Activated CD8-positive, alpha-beta memory T cell treated with anti-CD3 and anti-CD28 coated beads for 24 hours (primary cell): ENCODE measurements around the gene CHAF1B.

Source experiments
- DNase-seq: peaks from one replicate; pipeline ENCODE4 v3.0.0-alpha.2; 2020

CHAF1B gene

DNA sequence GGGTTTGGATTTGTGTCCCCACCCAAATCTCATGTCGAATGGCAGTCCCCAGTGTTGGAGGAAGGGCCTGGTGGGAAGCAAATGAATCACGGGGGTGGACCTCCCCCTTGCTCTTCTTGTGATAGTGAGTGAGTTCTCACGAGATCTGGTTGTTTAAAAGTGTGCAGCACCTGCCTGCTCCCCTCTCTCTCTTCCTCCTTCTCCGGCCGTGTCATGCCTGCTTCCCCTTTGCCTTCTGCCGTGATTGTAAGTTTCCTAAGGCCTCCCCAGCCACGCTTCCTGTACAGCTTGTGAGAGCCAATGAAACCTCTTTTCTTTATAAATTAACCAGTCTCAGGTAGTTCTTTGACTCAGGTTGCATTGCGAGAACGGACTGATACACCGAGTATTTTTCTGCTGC is 78.8 kb downstream of the CHAF1B start:
- no peak for DNase-seq

GRCh38 chr21:36464590-36464989 is 79.4 kb downstream of the CHAF1B start:
- DNase-seq = no peak

- DNase-seq = no peak
Observed at GRCh38 chr21:36465478-36465877, 80.3 kb downstream of the CHAF1B start.

DNA sequence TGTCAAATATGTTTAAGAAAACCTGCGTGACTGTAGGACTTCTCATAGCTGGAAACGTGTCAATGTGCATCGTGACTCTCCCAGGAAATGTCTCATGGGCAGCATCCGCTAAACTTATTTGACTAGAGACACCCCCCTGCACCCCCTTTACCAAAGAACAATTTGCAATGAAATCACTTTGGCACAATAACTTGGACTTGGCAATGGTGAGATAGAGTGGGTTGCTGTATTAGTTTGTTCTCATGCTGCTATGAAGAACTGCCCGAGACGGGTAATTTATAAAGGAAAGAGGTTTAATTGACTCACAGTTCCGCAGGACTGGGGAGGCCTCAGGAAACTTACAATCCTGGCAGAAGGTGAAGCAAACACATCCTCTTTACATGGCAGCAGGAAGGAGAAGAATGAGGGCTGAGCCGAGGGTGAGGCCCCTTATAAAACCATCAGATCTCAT is 80.9 kb downstream of the CHAF1B start:
- DNase-seq = no peak
